KMS-11 (cell line): ENCODE results near the gene TRIM31.

Experiments used
- H2AFZ ChIP-seq: fragments of 200-600 bp; sonication (generic); 2 replicates; pipeline ENCODE4 v1.6.1; 2016; ENCODE audit warnings: antibody characterized with exemption, mixed run types, low read depth
- H3K27ac ChIP-seq: fragments of 200-600 bp; sonication (generic); 2 replicates; pipeline ENCODE4 v1.6.1; 2016; ENCODE audit warnings: mild to moderate bottlenecking, mixed run types
- H3K27me3 ChIP-seq: fragments of 200-600 bp; sonication (generic); 2 replicates; pipeline ENCODE4 v1.6.1; 2017; ENCODE audit warnings: mild to moderate bottlenecking, low read depth, mixed run types, moderate library complexity; ENCODE audit not compliant: insufficient read depth
- H3K36me3 ChIP-seq: fragments of 200-600 bp; sonication (generic); 2 replicates; pipeline ENCODE4 v1.6.1; 2017; ENCODE audit warnings: mild to moderate bottlenecking, mixed run types; ENCODE audit not compliant: insufficient read depth
- H3K4me1 ChIP-seq: fragments of 200-600 bp; sonication (generic); 2 replicates; pipeline ENCODE4 v1.6.1; 2016; ENCODE audit warnings: mild to moderate bottlenecking, low read depth, mixed run types; ENCODE audit not compliant: poor library complexity, severe bottlenecking
- H3K4me2 ChIP-seq: fragments of 200-600 bp; sonication (generic); 2 replicates; pipeline ENCODE4 v1.7.0; 2016; ENCODE audit warnings: mild to moderate bottlenecking, mixed run types
- H3K4me3 ChIP-seq: fragments of 200-600 bp; sonication (generic); IDR thresholded peaks from 2 replicates; pipeline ENCODE4 v1.6.1; 2017; ENCODE audit warnings: low read depth, low read length, mixed read lengths; ENCODE audit not compliant: insufficient read depth
- H3K79me2 ChIP-seq: fragments of 200-600 bp; sonication (generic); 2 replicates; pipeline ENCODE4 v1.6.1; 2016; ENCODE audit warnings: low read depth, mixed run types; ENCODE audit not compliant: insufficient read depth
- H3K9ac ChIP-seq: fragments of 200-600 bp; sonication (generic); 2 replicates; pipeline ENCODE4 v1.6.1; 2016; ENCODE audit warnings: mild to moderate bottlenecking, mixed run types
- H4K20me1 ChIP-seq: fragments of 200-600 bp; sonication (generic); 2 replicates; pipeline ENCODE4 v1.6.1; 2016; ENCODE audit warnings: mild to moderate bottlenecking, mixed run types; ENCODE audit not compliant: insufficient read depth
- CTCF ChIP-seq: fragments of 200-600 bp; sonication (generic); conservative IDR thresholded peaks from 2 replicates; pipeline ENCODE4 v1.6.1; 2017; ENCODE audit warnings: low read depth, mild to moderate bottlenecking, antibody characterized with exemption, low read length, moderate library complexity, mixed read lengths

Gene TRIM31

GRCh38 chr6:30104661-30105060 lies 8.2 kb downstream of the TRIM31 start:
- peaks cover 42% of the 10 kb centered on the region for H3K4me1 ChIP-seq
- no peaks in the 10 kb centered on the region for H3K36me3 ChIP-seq
- H3K79me2 ChIP-seq = no peaks in the 10 kb centered on the region
- H3K9ac ChIP-seq = no peak overlapping the region
- H4K20me1 ChIP-seq = no peaks in the 10 kb centered on the region
- peaks cover 19% of the 10 kb centered on the region; the same call in 1 of the 2 replicates for H3K27me3 ChIP-seq
- no peak overlapping the region for H3K27ac ChIP-seq
- H2AFZ ChIP-seq = no peak overlapping the region
- no peak overlapping the region for H3K4me2 ChIP-seq
- TF ChIP-seq CTCF = no peak
- no peak overlapping the region for H3K4me3 ChIP-seq

GRCh38 chr6:30103872-30104179 lies 9.1 kb downstream of the TRIM31 start:
- Histone ChIP-seq H3K79me2 (no peaks in the 10 kb centered on the region), H3K4me2 (peak overlapping the region; percentile 85), H4K20me1 (no peaks in the 10 kb centered on the region), H3K27ac (no peak overlapping the region), H2AFZ (peak overlapping the region; percentile 84), H3K27me3 (peaks cover 25% of the 10 kb centered on the region; the same call in 1 of the 2 replicates), H3K36me3 (no peaks in the 10 kb centered on the region), H3K4me3 (no peak overlapping the region), H3K4me1 (peaks cover 42% of the 10 kb centered on the region), H3K9ac (no peak overlapping the region; the same call in 1 of the 2 replicates)
- no peak for TF ChIP-seq CTCF

- H3K27me3 ChIP-seq = peaks cover 25% of the 10 kb centered on the region; the same call in 1 of the 2 replicates
- peaks cover 42% of the 10 kb centered on the region for H3K4me1 ChIP-seq
- H4K20me1 ChIP-seq = no peaks in the 10 kb centered on the region
- peak overlapping the region; percentile 18; the same call in 1 of the 2 replicates for H3K9ac ChIP-seq
- TF ChIP-seq CTCF = peak; percentile 91
- H3K79me2 ChIP-seq = no peaks in the 10 kb centered on the region
- H3K4me3 ChIP-seq = no peak overlapping the region
- H3K4me2 ChIP-seq = peak overlapping the region; percentile 85
- H3K36me3 ChIP-seq = no peaks in the 10 kb centered on the region
- peak overlapping the region; percentile 4; the same call in 1 of the 2 replicates for H3K27ac ChIP-seq
- H2AFZ ChIP-seq = peak overlapping the region; percentile 84
These were observed 9.7 kb downstream of the TRIM31 start for GRCh38 chr6:30102970-30103871.

- H3K4me2 ChIP-seq = peak overlapping the region; percentile 85
- TF ChIP-seq CTCF = no peak
- no peaks in the 10 kb centered on the region for H3K79me2 ChIP-seq
- no peaks in the 10 kb centered on the region for H3K36me3 ChIP-seq
- peak overlapping the region; percentile 84 for H2AFZ ChIP-seq
- no peak overlapping the region for H3K9ac ChIP-seq
- no peak overlapping the region for H3K4me3 ChIP-seq
- peaks cover 25% of the 10 kb centered on the region; the same call in 1 of the 2 replicates for H3K27me3 ChIP-seq
- peak overlapping the region; percentile 4; the same call in 1 of the 2 replicates for H3K27ac ChIP-seq
- no peaks in the 10 kb centered on the region for H4K20me1 ChIP-seq
- peaks cover 37% of the 10 kb centered on the region for H3K4me1 ChIP-seq
These were observed 10.4 kb downstream of the TRIM31 start for GRCh38 chr6:30102414-30102969.
